HG03575 (cell line): Measurements from ENCODE around the gene IFT25.
"Not testable (repeated sequence)": the region's sequence is repeated elsewhere in the genome, so short reads cannot be mapped to it uniquely, and the experiment has no call there.

Experiments used
- ATAC-seq: cut with Tn5 transposase; IDR thresholded peaks from one replicate; pipeline ENCODE4 v1.9.1; 2021; ENCODE audit not compliant: unreplicated experiment, insufficient number of reproducible peaks, low FRiP score; ENCODE audit errors: extremely low read depth

The IFT25 gene

DNA sequence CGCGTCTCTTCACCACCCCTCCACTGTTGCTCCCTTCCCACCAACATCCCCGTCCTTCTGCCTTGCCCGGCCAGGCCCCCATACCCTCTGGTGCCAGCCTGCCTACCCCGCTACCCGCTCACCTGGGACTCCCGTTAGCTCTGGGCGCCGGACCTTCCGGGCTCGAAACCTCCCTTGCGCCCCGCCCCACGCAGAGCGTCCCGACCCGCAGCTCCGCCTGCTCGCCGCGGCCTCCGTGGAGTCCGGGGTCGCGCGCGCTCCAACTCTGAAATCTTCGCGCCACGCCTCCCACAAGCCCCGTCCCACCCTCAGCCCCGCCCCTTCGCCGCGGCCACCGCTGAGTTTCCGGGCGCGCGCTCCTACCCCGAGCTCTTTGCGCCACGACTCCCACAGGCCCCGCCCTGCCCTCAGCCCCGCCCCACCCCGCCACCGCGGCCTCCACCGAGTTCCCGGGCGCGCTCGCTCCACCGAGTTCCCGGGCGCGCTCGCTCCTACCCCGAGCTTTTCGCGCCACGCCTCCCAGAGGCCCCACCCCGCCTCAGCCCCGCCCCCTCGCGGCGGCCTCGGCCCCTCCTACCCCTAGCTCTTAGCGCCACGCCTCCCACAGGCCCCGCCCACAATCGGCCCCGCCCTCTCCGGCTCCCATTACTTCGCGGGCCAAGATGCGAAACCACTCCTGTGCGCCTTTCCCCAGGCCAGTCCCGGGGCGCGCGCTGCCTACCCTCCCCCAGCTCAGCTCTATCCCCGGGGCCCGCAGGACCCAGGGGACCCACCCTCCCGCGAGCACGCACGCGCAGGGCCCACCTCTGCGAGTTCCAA lies at the start of gene IFT25:
IFT25 (minus strand) TSS at position 267 of the 819 bp plus-strand sequence. CDS start 5,617 bp downstream, outside the sequence.
- ATAC-seq = peak; percentile 47

DNA sequence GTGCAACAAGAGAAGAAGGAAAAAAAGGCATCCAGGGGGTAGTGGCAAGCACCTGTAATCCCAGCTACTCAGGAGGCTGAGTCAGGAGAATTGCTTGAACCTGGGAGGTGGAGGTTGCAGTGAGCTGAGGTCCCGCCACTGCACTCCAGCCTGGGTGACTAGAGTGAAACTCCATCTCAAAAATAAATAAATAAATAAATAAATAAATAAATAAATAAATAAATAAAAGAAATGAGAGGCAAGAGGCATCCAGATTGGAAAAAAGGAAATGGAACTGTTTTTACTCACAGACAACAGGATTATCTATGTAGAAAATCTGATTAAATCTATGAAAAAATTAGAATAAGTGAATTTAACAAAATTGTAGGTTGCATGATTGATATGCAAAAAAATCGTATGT lies 49.0 kb upstream of the IFT25 start:
- ATAC-seq = not testable (repeated sequence)

DNA sequence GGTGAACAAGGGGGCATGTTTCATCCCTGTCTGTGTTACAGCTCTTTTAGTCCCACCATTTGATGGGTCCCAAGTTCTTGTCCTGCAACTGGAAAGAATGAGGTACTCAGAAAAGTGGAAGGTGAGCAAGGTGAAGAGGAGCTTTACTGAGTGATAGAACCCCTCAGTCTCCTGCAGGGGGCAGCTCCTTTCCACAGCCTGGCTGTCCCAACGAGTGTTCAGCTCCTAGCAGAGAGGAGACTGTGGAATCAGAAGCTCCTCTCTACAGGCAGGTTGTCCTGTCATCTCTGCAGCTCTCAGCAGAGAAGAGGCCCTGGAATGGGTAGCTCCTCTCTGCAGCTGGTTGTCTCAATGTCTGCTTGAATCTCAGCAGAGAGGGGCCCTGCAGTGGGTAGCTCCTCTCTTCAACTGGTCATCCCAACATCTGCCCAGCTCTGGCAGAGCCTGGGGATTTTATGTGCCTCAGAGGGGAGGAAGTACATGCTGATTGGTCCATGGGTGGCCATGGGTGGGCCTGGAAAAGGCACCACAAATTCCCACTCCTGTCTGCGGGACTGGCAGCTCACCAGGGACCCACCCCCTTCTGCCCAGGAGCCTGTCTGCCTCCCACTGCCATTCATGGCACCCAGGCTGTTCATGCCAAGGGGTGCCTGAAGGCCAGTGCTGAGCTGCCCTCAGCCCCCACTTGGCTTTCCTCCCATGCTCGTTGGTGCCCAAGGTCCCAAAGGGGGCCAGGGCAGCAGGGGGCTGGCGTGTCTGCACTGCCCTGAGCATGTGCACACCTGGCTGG lies 46.8 kb upstream of the IFT25 start:
- ATAC-seq = no peak

DNA sequence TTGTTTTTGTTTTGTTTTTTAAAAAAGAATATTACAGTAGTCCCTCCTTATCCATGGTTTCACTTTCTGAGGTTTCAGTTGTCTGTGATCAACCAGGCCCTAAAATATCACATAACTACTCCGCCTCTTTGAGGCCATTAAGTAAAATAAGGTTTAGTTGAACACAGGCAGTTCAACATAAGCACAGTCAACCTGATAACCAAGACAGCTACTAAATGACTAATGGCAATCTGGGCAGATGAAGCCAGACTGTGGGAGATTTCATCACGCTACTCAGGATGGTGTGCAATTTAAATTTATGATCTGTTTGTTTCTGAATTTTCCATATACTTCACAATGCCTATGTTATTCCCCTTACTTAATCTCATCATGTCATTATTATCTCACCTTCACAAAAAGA lies 42.4 kb upstream of the IFT25 start:
- no peak for ATAC-seq

DNA sequence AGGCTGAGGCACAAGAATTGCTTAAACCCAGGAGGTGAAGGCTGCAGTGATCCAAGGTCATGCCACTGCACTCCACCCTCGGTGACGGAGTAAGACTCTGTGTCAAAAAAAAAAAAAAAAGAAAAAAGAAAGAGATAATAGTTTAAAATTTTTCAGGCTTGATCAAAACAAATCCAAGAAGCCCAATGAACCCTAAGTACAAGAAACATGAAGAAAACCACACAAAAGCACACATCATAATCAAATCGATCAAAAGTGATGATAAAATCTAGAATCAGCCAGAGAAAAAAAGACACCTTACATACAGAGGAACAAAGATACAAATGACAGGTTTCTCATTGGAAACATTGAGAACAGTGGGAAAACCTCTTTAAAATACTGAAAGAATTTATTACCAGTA lies 41.0 kb upstream of the IFT25 start:
- no peak for ATAC-seq

DNA sequence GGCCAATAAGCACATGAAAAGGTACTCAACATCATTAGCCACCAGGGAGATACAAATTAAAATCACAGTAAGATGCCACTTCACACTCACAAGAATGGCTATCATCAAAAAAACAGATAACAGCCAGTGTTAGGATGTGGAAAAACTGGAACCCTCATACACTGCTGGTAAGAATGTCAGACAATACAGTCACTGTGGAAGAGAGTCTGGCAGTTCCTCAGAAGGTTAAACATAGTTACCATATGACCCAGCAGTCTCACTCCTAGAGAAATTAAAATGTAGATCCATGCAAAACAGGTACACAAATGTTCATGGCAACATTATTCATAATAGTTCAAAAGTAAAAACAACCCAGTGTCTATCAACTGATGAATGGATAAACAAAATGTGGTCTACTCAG lies 39.2 kb upstream of the IFT25 start:
- ATAC-seq = no peak

DNA sequence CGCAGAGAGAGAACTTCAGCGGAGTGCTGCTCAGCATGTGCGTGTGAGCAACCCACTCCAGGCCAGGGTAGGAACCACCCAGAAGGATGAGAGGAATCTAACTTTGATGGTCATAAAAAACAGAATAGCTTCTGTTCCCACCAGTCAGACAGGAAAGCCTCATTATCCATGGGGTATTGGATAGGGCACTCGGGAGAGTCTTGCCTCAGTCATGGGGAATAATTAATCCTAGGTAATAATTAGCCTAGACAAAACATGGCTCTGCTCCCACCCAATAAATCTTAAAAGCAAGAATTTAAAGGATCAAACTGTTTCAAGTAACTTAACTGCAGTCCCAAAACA lies 37.2 kb upstream of the IFT25 start:
- no peak for ATAC-seq

DNA sequence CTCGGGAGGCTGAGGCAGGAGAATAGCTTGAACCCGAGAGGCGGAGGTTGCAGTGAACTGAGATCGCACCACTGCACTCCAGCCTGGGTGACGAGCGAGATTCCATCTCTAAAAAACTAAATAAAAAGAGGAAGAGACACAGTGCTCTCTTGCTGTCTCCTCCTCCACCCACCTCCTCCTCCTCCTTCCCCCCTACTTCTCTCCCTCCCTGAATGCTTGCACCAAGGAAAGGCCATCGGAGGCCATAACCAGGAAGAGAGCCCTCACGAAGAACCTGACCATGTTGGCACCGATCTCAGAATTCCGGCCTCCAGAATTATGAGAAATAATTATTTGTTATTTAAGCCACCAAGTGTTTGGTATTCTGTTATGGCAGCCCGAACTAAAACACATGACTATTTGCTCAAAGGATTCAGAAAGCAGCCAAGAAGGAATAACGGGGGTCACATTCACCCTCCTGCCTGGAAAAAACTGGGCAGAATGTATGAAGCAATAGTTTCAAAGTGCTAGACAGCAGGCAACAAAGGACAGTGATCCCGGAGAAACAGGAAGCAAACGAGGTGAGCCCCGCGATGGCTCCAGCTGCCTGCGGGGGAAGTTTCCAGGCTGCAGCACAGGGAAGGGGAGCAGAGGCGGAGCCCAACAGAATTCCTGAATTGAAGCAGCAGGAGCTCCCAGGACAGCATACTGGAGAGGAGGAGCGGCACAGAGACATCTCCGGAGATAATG lies 36.7 kb upstream of the IFT25 start:
- no peak for ATAC-seq

DNA sequence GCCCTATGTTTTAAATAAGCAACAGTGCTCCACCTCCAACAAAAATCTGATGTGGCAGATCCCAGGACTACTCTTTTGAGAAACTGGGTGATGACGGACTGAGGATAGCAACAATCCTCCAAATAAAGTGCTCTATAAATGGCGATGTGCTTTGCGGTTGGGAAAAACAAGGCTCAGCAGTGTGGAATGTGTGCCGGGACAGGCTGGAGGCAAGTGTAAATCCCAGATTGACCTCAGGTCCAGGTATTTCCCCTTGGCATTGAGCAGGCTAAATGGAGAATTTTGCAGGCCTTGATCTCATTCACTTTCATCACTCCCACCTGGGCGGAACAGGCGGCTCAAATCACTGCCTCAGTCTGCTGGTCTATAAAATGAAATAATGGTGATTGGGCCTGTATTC lies 35.7 kb upstream of the IFT25 start:
- no peak for ATAC-seq

DNA sequence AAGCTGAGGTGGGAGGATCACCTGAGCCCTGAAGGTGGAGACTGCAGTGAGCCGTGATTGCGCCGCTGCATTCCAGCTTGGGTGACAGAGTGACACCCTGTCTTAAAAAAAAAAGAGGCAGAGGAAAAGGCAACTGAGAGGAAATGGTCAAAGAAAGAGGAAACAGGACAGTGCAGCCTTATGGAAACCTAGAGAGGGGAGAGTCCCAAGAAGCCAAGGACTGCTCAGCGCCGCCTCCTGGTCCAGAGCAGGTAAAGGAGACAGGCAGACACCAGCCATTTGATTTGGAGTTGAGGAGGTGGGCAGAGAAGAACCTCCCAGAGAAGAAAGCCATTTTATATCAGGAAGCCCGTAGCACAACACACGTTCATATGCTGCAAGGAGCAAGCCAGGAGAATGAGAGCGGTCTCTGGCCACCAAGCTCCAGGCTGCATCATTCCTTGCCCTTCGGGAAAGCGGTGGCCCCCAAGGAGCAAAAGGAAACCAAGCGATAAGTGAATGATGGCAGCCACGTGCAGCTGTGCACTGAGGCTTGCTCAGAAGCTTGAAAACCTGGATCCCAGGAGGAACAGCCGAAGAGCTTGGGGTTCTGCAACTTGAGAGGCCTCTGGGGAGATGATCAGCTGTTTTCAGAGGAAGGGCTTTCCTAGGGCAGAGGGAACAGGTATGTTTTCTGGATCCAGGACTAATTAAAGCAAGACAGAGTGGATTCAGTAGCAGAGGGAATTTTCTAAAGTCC lies 34.4 kb upstream of the IFT25 start:
- ATAC-seq = no peak

DNA sequence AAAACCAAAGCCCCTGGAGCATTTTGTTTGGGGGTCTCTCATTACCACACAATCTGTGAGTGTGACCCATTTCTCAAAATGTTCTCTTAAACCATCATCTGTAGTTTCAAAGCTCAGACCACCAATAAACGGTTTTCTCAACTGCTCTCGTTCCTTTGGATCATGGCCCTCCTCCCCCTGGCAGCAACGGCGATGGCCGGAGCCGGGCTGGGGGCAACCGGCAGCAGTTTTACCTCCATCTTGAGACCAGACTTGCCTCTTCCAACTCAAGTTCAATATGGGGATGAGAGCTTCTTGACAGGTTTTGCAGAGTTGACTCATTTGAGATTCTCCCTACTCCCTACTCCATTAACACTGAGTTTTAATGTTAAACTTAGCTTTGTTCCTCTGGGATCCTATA lies 30.4 kb upstream of the IFT25 start:
- ATAC-seq = no peak

DNA sequence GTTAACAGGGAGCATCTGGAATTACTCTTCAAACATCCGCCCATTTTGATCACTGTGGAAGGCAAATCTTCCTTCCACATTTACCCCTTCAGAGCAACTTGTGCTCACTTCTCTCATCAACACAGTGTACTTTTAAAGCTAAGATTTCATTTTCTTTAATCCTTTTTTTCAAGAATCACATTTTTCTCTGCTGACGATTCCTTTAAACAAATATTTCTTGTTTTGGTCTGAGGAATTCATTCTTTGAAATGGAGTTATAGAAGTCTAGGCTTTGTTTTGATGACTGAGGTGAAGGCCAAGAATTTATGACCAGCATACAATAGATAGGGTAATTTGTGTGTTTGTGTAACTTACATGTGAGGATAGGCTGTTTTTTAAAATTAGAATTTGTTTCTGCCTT lies 26.2 kb upstream of the IFT25 start:
- no peak for ATAC-seq

DNA sequence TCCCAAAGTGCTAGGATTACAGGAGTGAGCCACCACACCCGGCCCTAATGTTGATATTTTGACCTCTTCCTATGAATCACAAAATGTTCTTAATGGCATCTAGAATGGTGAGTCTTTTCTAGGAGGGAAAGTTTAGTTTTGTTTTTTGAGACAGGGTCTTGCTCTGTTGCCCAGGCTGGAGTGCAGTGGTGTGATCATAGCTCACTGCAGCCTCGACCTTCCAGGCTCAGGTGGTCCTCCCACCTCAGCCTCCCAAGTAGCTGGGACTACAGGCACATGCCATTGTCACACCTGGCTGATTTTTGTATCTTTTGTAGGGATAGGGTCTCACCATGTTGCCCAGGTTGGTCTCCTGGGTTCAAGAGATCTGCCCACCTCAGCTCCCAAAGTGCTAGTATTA lies 23.8 kb upstream of the IFT25 start:
- not testable (repeated sequence) for ATAC-seq

DNA sequence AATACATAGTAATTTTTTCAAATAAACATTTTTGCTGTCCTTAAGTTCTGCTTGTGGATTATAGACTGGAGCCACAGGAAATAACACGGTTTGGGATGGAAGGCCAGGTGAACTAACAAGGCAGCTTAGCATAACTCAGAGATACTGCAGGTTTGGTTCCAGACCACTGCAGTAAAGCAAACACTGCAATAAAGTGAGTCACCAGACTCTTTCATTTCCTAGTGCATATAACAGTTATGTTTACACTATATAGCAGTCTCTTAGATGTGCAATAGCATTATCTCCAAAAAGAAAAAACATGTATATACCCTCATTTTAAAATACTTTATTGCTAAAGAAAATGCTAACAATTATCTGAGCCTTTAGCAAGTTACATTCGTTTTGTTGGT lies 22.6 kb upstream of the IFT25 start:
- ATAC-seq = no peak

DNA sequence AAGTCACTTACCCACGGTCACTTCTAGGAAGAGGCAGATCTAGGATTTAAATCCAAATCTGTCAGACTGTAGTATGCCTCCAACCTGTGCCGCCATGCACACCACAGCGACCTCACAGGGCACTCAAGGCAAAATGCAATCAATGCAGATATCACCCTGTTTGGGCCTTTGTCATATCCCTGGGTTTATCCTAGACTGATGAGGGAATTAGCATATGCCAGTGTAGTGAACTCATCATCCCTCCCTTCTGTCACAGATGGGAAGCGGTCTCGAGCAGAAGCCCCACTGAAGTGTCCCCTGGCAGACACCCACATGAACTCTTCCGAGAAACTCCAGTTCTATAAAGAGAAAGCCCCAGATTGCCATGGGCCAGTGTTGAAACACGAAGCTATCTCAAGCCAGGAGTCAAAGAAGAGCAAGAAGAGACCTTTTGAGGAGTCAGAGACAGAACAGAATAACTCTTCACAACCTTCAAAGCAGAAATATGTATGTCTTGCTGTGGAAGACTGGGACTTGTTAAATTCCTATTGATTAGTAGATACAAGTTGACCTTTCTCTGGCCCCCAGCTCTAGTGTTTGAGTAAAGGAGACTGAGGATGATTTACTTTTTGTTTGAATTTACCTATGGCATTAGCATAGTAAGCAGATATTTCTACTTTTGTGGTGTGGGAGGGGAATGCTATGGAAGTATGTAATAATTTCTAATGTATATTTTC lies 22.1 kb upstream of the IFT25 start:
- no peak for ATAC-seq

DNA sequence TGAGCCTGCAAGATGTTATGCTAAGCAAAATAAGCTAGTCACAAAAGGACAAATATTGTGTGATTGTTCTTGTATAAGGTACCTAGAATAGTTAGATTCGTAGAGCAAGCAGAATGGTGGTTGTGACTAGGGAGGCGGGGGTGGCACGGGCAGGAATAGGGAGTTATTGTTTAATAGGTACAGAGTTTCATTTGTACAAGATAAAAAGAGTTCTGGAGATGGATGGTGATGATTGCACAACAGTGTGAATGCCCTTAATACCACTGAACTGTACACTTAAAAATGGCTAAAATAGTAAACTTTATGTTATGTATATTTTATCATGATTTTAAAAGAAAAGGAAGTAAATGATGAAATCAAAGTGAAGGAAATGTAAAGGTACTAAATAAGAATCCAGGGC lies 21.3 kb upstream of the IFT25 start:
- no peak for ATAC-seq

DNA sequence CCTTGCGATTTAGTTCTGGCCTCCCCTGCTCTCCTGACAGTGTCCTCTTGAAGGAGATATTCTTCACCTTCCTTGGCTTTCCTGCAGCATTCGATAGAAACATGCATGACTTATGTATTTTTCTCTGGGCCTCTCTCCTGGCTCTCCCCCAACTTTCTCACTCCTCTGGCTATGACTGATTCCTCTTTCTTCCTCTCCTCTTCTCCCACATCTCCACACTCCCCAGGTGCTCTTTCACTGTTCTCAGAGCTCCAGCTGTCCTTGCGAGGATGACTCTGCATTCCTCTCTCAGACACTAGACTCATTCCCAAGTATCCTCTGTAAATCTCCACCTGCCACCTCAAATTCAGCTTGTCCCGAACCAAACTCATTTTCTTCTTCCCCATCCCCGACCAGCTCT lies 18.6 kb upstream of the IFT25 start:
- no peak for ATAC-seq

DNA sequence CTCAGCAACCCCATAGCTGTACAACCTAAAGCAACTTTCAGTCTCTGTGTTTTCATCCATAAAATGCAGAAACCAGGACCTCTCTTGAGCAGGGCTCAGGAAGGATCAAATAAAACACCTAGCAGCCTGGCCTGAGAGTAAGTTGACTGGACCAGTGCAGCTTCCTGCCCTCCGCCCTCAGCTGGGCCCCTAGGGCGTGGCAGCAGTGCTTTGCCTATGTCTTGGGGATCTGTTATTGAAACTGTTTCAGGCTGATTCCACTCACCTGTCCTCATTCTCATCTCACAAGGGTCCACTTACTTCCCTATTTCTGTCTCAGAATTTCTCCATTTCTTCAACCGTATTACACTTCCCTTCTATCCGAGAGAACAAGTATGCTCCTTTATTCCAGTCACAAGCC lies 18.0 kb upstream of the IFT25 start:
- peak; percentile 42 for ATAC-seq

DNA sequence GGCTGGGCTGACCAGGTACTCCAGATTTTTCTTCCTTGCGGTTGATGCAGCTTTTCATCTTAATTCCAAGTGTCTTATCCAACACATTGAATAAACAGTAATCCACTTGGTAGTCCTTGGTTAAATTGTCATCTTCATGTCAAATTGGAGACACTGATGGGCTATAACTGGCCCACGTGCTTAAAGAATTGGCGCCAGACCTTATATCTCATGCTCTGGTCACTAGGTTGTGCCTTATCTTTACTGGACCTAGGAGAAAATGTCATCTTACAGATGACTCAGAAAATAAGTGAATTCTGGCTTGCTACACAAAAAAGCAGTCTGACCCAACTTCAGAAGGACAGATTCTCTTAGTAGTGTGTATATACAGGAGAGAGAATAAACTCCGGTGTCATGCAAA lies 16.9 kb upstream of the IFT25 start:
- no peak for ATAC-seq
